ENCODE measurements around the gene MRPL55.

DNA sequence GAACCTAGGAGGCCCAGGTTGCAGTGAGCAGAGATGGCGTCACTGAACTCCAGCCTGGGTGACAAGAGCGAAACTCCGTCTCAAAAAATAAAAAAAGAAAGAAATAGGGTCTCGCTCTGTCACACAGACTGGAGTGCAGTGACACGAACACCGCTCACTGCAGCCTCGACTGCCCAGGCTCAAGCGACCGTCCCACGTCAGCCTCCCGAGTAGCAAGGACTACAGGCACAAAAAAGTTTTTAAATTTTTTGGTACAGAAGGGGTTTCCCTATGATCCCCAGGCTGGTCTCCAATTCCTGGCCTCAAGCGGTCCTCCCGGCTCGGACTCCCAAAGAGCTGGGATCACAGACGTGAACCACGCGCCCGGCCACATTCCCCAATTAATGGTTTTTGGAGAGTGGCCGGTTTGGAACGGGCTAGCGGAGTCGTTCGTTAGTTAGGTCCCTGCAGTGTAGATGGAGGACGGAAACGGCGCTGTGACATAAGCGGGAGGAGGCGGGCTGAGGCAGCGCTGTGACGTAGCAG, 30.4 kb upstream of the MRPL55 start:
- TF ChIP-seq, protein P1, sequence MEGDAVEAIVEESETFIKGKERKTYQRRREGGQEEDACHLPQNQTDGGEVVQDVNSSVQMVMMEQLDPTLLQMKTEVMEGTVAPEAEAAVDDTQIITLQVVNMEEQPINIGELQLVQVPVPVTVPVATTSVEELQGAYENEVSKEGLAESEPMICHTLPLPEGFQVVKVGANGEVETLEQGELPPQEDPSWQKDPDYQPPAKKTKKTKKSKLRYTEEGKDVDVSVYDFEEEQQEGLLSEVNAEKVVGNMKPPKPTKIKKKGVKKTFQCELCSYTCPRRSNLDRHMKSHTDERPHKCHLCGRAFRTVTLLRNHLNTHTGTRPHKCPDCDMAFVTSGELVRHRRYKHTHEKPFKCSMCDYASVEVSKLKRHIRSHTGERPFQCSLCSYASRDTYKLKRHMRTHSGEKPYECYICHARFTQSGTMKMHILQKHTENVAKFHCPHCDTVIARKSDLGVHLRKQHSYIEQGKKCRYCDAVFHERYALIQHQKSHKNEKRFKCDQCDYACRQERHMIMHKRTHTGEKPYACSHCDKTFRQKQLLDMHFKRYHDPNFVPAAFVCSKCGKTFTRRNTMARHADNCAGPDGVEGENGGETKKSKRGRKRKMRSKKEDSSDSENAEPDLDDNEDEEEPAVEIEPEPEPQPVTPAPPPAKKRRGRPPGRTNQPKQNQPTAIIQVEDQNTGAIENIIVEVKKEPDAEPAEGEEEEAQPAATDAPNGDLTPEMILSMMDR (IDR thresholded peaks at IDR 0.05), result no peak
- no peak for TF ChIP-seq POLR2A (IDR thresholded peaks at IDR 0.05)

All from thyroid gland (tissue), 4 donors.